Erythroblast (primary cell): ENCODE measurements around the gene DUOX1.

ENCODE experiments used
- GATA1 ChIP-seq: IDR thresholded peaks from 2 replicates; pipeline ENCODE4 v1.6.1; 2011; ENCODE audit warnings: low read depth, mild to moderate bottlenecking, control low read depth, low read length, moderate library complexity
- POLR2A ChIP-seq: IDR thresholded peaks from 2 replicates; pipeline ENCODE4 v1.6.1; 2011; ENCODE audit warnings: mild to moderate bottlenecking, low read length

DNA sequence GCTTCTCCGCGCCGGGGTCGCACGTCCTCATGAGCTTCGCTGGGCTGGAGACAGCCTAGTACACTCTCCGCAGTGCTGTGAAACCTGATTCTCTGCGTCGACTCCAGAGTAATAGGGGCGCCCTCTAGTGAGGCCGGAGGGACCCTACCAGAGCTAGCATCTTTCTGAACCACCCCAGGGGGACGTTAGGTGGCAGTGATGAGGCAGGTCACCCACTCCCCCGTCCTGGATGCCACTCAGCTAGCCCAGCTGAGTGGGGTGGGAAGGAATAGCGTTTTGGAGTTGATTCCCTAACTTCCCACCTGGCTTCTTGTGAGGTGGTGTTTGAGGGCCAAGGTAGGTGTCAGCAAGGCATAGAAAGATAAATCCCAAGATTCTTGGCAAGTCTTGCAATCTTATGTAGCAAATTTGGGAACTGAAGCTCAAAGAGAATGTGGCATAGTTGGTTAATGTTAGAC lies 11.6 kb upstream of the DUOX1 start:
- no peak for TF ChIP-seq POLR2A
- TF ChIP-seq GATA1: no peak
